ENCODE results near the gene TH.

DNA sequence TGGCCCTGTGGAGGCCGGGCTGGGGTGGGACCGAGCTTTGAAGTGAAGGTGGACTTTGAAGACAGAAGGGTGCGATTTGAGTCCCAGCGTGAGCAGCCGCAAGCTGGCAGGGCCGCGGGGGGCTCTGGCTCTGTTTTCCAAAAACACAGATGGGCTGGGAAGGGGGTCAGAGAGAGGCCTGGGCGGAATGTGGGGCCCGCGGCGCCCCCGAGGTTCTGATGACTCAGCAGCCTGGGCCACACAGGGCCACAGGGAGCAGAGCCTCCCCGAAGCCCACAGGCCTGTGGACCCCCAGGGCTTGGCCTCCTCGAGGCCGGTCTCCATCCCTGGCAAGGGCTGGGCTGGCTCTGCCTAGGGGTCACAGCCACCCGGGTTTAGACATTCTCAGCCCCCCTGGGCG is 16.7 kb downstream of the TH start:
- TF ChIP-seq POLR2A (IDR thresholded peaks at IDR 0.05) = no peak
- TF ChIP-seq EP300 (IDR thresholded peaks at IDR 0.05) = no peak

All from ovary (tissue), 1 donor.